ENCODE measurements around the gene PLS3. TPM values are rescaled to one million over a fixed set of nuclear protein-coding genes. Genes with fewer than 3 reads are reported as not detected.

Gene PLS3
- total and polyA plus RNA-seq, 2 donors = 45.0 to 65.3 TPM

DNA sequence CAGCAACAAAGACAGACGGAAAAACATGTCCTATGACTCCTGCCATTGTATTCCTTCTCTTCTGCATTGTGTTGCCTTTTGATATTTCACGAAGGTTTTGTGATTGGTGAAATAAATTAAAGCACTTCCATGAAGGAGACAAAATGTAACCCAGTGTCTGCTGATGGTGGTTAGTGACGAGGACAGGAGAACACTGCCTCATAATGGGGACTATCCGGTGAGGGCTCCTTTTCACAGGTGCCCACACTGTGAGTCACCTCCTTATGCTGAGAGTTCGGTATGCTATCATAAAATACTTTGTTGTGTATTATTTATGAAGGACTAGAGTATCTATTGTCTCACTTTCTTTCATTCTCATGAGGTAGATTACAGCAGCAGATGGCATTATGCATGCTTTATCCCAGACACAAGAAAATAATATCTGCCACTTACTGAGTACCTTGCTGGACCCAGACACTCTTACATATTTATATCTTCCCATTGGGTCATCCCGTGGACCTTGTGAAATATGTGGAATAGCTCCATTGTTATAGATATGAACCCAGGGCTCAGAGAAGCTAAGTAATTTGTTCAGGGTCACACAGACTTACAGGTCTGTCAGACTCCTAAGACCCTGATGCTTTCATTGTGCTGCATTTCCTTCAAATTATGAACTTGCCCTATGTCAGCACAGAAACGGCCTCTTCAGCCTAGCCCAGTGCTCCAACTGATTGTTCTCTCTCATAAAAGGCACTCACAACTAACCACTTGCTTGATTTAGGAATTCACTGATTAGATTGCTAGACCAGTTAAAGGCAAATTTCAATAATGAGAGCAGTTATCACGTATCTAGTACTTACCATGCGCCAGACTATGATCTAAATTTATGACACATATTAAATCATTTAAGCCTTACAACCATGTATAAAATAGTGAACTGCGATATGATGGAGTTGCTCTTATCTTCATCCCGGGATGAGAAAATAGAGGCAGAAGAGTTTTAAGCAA is 31.2 kb downstream of the PLS3 start:
- Histone ChIP-seq H3K4me3 (ENCODE audit: low read length in 2 of 2) (no peak overlapping the region), H3K9me3 (ENCODE audit: control insufficient read depth in 2 of 2, insufficient read depth in 1 of 2, low read length in 1 of 2) (no peaks in the 10 kb centered on the region), H3K27me3 (ENCODE audit: control insufficient read depth in 2 of 2, insufficient read depth in 1 of 2, low read length in 1 of 2) (no peaks in the 10 kb centered on the region), H3K36me3 (ENCODE audit: control insufficient read depth in 2 of 2, insufficient read depth in 2 of 2, low read length in 1 of 2) (no peaks in the 10 kb centered on the region), H3K4me1 (ENCODE audit: control insufficient read depth in 2 of 2, insufficient read depth in 2 of 2, low read length in 2 of 2) (no peaks in the 10 kb centered on the region), H3K27ac (ENCODE audit: low read depth in 1 of 2, low read length in 1 of 2) (no peak overlapping the region)
- DNase-seq (ENCODE audit: low read depth in 6 of 9, low spot score in 9 of 9) = no peak
- 94% methylated on average over 11 of the region's 11 CpGs for WGBS

DNA sequence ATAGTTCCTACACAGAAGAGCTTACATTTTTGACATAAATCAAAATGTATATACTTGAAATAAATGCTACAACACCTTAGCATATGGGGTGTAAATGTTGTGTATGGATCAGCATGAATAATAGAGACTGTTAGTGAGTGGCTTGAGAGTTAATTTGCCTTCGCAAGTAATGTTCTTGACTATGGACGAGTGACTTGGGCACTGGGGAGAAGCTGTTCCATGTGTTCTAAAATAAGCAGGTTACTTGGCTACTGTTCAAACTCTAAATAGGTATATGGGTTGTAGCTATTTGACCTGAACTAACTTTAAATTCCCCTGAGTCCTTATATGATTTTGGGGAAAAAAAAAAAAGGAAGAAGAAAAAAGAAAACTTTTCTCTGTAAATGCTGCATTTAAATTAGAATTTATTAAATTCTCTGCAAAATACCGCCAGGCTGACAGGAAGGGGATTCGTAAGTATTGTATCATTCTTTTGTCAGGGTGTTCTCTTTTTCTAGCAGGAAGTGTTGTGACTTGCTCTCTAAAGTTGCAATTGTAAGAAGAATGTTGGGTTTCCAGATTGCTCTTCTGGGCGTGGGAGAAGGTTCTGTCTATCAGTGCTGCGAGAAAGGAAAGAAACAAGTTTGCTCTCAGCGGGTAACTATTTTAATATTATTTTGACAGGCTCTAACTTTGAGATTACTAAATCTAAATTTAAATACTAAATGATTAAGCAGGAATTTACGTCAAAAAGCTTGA is 32.2 kb downstream of the PLS3 start:
- Histone ChIP-seq H3K36me3 (ENCODE audit: control insufficient read depth in 2 of 2, insufficient read depth in 2 of 2, low read length in 1 of 2) (no peaks in the 10 kb centered on the region), H3K27me3 (ENCODE audit: control insufficient read depth in 2 of 2, insufficient read depth in 1 of 2, low read length in 1 of 2) (no peaks in the 10 kb centered on the region), H3K27ac (ENCODE audit: low read depth in 1 of 2, low read length in 1 of 2) (peak overlapping the region in 1 of 2 donors; percentile 32), H3K9me3 (ENCODE audit: control insufficient read depth in 2 of 2, insufficient read depth in 1 of 2, low read length in 1 of 2) (no peaks in the 10 kb centered on the region), H3K4me1 (ENCODE audit: control insufficient read depth in 2 of 2, insufficient read depth in 2 of 2, low read length in 2 of 2) (no peaks in the 10 kb centered on the region), H3K4me3 (ENCODE audit: low read length in 2 of 2) (no peak overlapping the region)
- WGBS = 71% methylated on average over 8 of the region's 8 CpGs
- no peak for DNase-seq (ENCODE audit: low read depth in 6 of 9, low spot score in 9 of 9)

DNA sequence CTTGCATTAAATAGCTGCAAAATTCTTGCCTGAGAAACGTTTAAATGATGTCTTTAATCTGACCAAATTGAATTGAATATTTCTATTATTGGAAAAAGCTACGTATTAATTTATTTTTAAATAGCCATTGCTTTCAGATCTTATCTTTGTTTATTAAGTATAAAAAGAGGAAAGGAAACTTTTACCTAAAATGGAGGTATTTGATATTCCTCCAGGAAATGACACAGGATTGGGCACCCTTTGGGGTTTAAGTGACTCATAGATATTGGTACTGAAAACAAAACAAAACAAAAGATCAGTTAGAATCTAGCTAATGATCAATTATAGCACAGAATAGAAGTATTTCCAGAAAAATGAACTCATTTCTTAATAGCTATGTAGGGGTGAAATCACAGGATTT is 34.1 kb downstream of the PLS3 start:
- Histone ChIP-seq H3K27me3 (ENCODE audit: control insufficient read depth in 2 of 2, insufficient read depth in 1 of 2, low read length in 1 of 2) (no peaks in the 10 kb centered on the region), H3K9me3 (ENCODE audit: control insufficient read depth in 2 of 2, insufficient read depth in 1 of 2, low read length in 1 of 2) (no peaks in the 10 kb centered on the region), H3K36me3 (ENCODE audit: control insufficient read depth in 2 of 2, insufficient read depth in 2 of 2, low read length in 1 of 2) (no peaks in the 10 kb centered on the region), H3K27ac (ENCODE audit: low read depth in 1 of 2, low read length in 1 of 2) (no peak overlapping the region), H3K4me1 (ENCODE audit: control insufficient read depth in 2 of 2, insufficient read depth in 2 of 2, low read length in 2 of 2) (no peaks in the 10 kb centered on the region), H3K4me3 (ENCODE audit: low read length in 2 of 2) (no peak overlapping the region)
- no peak for DNase-seq (ENCODE audit: low read depth in 6 of 9, low spot score in 9 of 9)
- WGBS = 95% methylated on average over 2 of the region's 2 CpGs

- no peaks in the 10 kb centered on the region for H3K9me3 ChIP-seq (ENCODE audit: control insufficient read depth in 2 of 2, insufficient read depth in 1 of 2, low read length in 1 of 2)
- WGBS = 96% methylated on average over 1 of the region's 1 CpG
- no peak overlapping the region for H3K27ac ChIP-seq (ENCODE audit: low read depth in 1 of 2, low read length in 1 of 2)
Observed at GRCh38 chrX:115598556-115598955, 37.6 kb downstream of the PLS3 start.

GRCh38 chrX:115602308-115602707 is 41.3 kb downstream of the PLS3 start:
- Histone ChIP-seq H3K27ac (ENCODE audit: low read depth in 1 of 2, low read length in 1 of 2) (no peak overlapping the region), H3K36me3 (ENCODE audit: control insufficient read depth in 2 of 2, insufficient read depth in 2 of 2, low read length in 1 of 2) (no peaks in the 10 kb centered on the region)
- no peak for DNase-seq (ENCODE audit: low read depth in 6 of 9, low spot score in 9 of 9)

More at GRCh38 chrX:115598556-115598955, 37.6 kb downstream of the PLS3 start:
- Histone ChIP-seq H3K36me3 (ENCODE audit: control insufficient read depth in 2 of 2, insufficient read depth in 2 of 2, low read length in 1 of 2) (no peaks in the 10 kb centered on the region), H3K4me3 (ENCODE audit: low read length in 2 of 2) (no peak overlapping the region), H3K4me1 (ENCODE audit: control insufficient read depth in 2 of 2, insufficient read depth in 2 of 2, low read length in 2 of 2) (no peaks in the 10 kb centered on the region), H3K27me3 (ENCODE audit: control insufficient read depth in 2 of 2, insufficient read depth in 1 of 2, low read length in 1 of 2) (no peaks in the 10 kb centered on the region)
- DNase-seq (ENCODE audit: low read depth in 6 of 9, low spot score in 9 of 9) = no peak

GRCh38 chrX:115602729-115603389 is 41.9 kb downstream of the PLS3 start:
- no peaks in the 10 kb centered on the region for H3K36me3 ChIP-seq (ENCODE audit: control insufficient read depth in 2 of 2, insufficient read depth in 2 of 2, low read length in 1 of 2)
- H3K27me3 ChIP-seq (ENCODE audit: control insufficient read depth in 2 of 2, insufficient read depth in 1 of 2, low read length in 1 of 2) = no peaks in the 10 kb centered on the region
- no peak overlapping the region for H3K4me3 ChIP-seq (ENCODE audit: low read length in 2 of 2)
- no peak overlapping the region for H3K27ac ChIP-seq (ENCODE audit: low read depth in 1 of 2, low read length in 1 of 2)
- 76% methylated on average over 4 of the region's 4 CpGs for WGBS
- DNase-seq (ENCODE audit: low read depth in 6 of 9, low spot score in 9 of 9) = no peak
- H3K4me1 ChIP-seq (ENCODE audit: control insufficient read depth in 2 of 2, insufficient read depth in 2 of 2, low read length in 2 of 2) = no peaks in the 10 kb centered on the region
- no peaks in the 10 kb centered on the region for H3K9me3 ChIP-seq (ENCODE audit: control insufficient read depth in 2 of 2, insufficient read depth in 1 of 2, low read length in 1 of 2)

More at GRCh38 chrX:115602308-115602707, 41.3 kb downstream of the PLS3 start:
- Histone ChIP-seq H3K9me3 (ENCODE audit: control insufficient read depth in 2 of 2, insufficient read depth in 1 of 2, low read length in 1 of 2) (no peaks in the 10 kb centered on the region), H3K4me3 (ENCODE audit: low read length in 2 of 2) (no peak overlapping the region), H3K4me1 (ENCODE audit: control insufficient read depth in 2 of 2, insufficient read depth in 2 of 2, low read length in 2 of 2) (no peaks in the 10 kb centered on the region), H3K27me3 (ENCODE audit: control insufficient read depth in 2 of 2, insufficient read depth in 1 of 2, low read length in 1 of 2) (no peaks in the 10 kb centered on the region)

DNA sequence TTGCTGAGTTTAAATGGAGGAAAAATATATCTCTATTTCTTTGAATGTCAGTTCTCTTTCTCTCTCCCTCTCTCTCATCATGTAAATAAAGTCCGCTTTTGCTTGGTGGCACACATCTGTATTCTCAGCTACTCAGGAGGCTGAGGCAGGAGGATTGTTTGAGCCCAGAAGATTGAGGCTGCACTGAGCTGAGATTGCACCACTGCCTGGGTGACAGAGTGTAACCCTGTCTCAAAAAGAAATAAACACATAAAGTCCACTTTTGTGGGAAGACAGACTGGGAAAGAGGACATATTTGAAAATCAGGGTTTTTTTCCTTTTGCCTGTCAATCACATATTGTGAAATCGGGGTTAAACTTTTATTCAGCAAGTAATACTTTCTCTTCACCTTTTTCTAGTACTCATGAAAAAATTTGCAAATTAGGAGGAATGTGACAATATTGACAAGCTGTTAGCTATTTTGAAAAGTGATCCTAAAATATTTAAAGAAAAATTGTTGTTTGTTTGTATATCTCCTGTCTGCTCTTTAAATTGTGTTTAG is 42.6 kb downstream of the PLS3 start:
- WGBS = 97% methylated on average over 2 of the region's 2 CpGs
- Histone ChIP-seq H3K27me3 (ENCODE audit: control insufficient read depth in 2 of 2, insufficient read depth in 1 of 2, low read length in 1 of 2) (no peaks in the 10 kb centered on the region), H3K9me3 (ENCODE audit: control insufficient read depth in 2 of 2, insufficient read depth in 1 of 2, low read length in 1 of 2) (no peaks in the 10 kb centered on the region), H3K4me1 (ENCODE audit: control insufficient read depth in 2 of 2, insufficient read depth in 2 of 2, low read length in 2 of 2) (no peaks in the 10 kb centered on the region), H3K4me3 (ENCODE audit: low read length in 2 of 2) (no peak overlapping the region), H3K27ac (ENCODE audit: low read depth in 1 of 2, low read length in 1 of 2) (no peak overlapping the region), H3K36me3 (ENCODE audit: control insufficient read depth in 2 of 2, insufficient read depth in 2 of 2, low read length in 1 of 2) (no peaks in the 10 kb centered on the region)
- no peak for DNase-seq (ENCODE audit: low read depth in 6 of 9, low spot score in 9 of 9)

DNA sequence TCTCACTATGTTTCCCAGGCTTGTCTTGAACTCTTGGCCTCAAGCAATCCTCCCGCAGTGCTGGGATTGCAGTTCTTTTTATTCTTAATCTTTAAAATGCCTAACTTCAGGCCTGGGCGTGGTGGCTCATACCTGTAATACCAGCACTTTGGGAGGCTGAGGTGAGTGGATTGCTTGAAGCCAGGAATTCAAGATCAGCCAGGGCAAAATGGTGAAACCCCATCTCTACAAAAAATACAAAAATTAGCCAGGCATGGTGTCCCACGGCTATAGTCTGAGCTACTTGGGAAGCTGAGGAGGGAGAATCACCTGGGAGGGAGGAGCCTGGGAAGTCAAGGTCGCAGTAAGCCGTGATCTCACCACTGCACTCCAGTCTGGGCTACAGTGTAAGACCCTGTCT is 45.9 kb downstream of the PLS3 start:
- H3K4me1 ChIP-seq (ENCODE audit: control insufficient read depth in 2 of 2, insufficient read depth in 2 of 2, low read length in 2 of 2) = no peaks in the 10 kb centered on the region
- H3K27ac ChIP-seq (ENCODE audit: low read depth in 1 of 2, low read length in 1 of 2) = no peak overlapping the region
- H3K36me3 ChIP-seq (ENCODE audit: control insufficient read depth in 2 of 2, insufficient read depth in 2 of 2, low read length in 1 of 2) = no peaks in the 10 kb centered on the region
- no peak overlapping the region for H3K4me3 ChIP-seq (ENCODE audit: low read length in 2 of 2)
- no peaks in the 10 kb centered on the region for H3K27me3 ChIP-seq (ENCODE audit: control insufficient read depth in 2 of 2, insufficient read depth in 1 of 2, low read length in 1 of 2)
- 96% methylated on average over 5 of the region's 5 CpGs for WGBS
- DNase-seq (ENCODE audit: low read depth in 6 of 9, low spot score in 9 of 9) = no peak
- no peaks in the 10 kb centered on the region for H3K9me3 ChIP-seq (ENCODE audit: control insufficient read depth in 2 of 2, insufficient read depth in 1 of 2, low read length in 1 of 2)
